ENCODE measurements around the gene PTGER1.

GRCh38 chr19:14472202-14472938 is 2.8 kb downstream of the PTGER1 start:
- TF ChIP-seq CTCF (IDR thresholded peaks at IDR 0.05; ENCODE audit: low read length) = peak; percentile 85
- no peak for TF ChIP-seq EZH2 (IDR thresholded peaks at IDR 0.05; ENCODE audit: borderline replicate concordance, low read length)
